Measurements from ENCODE around the gene ME1.

ME1 gene

GRCh38 chr6:83470587-83470986, 39.7 kb upstream of the ME1 start:
- Histone ChIP-seq H4K20me1 (ENCODE audit: insufficient read depth, low read length) (no peaks in the 10 kb centered on the region), H3K27me3 (ENCODE audit: insufficient read depth, low read length, poor library complexity) (peaks cover 3% of the 10 kb centered on the region), H3K9me3 (ENCODE audit: insufficient read depth, low read length, severe bottlenecking) (no peaks in the 10 kb centered on the region), H3K27ac (ENCODE audit: low read length) (no peak overlapping the region), H2AFZ (ENCODE audit: low read depth, low read length) (no peak overlapping the region), H3K36me3 (ENCODE audit: insufficient read depth, low read length) (no peaks in the 10 kb centered on the region), H3K4me2 (ENCODE audit: insufficient read depth, low read length) (no peak overlapping the region), H3K4me3 (ENCODE audit: low read depth in 1 of 2, low read length in 2 of 2) (no peak overlapping the region), H3K79me2 (ENCODE audit: insufficient read depth, low read length) (no peaks in the 10 kb centered on the region), H3K4me1 (ENCODE audit: insufficient read depth, low read length) (no peaks in the 10 kb centered on the region), H3K9ac (ENCODE audit: low read depth, low read length) (no peak overlapping the region)
- DNase-seq (no peak), ATAC-seq (ENCODE audit: insufficient read depth, low read depth) (no peak)
- TF ChIP-seq CTCF (IDR thresholded peaks at IDR 0.05; ENCODE audit: borderline replicate concordance, extremely low read depth, low read length, poor library complexity, severe bottlenecking), result no peak
- no peak for TF ChIP-seq EZH2 (IDR thresholded peaks at IDR 0.05; ENCODE audit: borderline replicate concordance, low read depth, low read length, severe bottlenecking)

GRCh38 chr6:83470001-83470400, 39.1 kb upstream of the ME1 start:
- Histone ChIP-seq H4K20me1 (ENCODE audit: insufficient read depth, low read length) (no peaks in the 10 kb centered on the region), H3K4me3 (ENCODE audit: low read depth in 1 of 2, low read length in 2 of 2) (no peak overlapping the region), H3K4me2 (ENCODE audit: insufficient read depth, low read length) (no peak overlapping the region), H2AFZ (ENCODE audit: low read depth, low read length) (no peak overlapping the region), H3K9ac (ENCODE audit: low read depth, low read length) (no peak overlapping the region), H3K9me3 (ENCODE audit: insufficient read depth, low read length, severe bottlenecking) (no peaks in the 10 kb centered on the region), H3K27me3 (ENCODE audit: insufficient read depth, low read length, poor library complexity) (peaks cover 3% of the 10 kb centered on the region), H3K36me3 (ENCODE audit: insufficient read depth, low read length) (no peaks in the 10 kb centered on the region), H3K4me1 (ENCODE audit: insufficient read depth, low read length) (no peaks in the 10 kb centered on the region), H3K79me2 (ENCODE audit: insufficient read depth, low read length) (no peaks in the 10 kb centered on the region), H3K27ac (ENCODE audit: low read length) (no peak overlapping the region)
- no peak for ATAC-seq (ENCODE audit: insufficient read depth, low read depth)
- DNase-seq, result no peak
- TF ChIP-seq EZH2 (IDR thresholded peaks at IDR 0.05; ENCODE audit: borderline replicate concordance, low read depth, low read length, severe bottlenecking) (no peak), CTCF (IDR thresholded peaks at IDR 0.05; ENCODE audit: borderline replicate concordance, extremely low read depth, low read length, poor library complexity, severe bottlenecking) (no peak)

DNA sequence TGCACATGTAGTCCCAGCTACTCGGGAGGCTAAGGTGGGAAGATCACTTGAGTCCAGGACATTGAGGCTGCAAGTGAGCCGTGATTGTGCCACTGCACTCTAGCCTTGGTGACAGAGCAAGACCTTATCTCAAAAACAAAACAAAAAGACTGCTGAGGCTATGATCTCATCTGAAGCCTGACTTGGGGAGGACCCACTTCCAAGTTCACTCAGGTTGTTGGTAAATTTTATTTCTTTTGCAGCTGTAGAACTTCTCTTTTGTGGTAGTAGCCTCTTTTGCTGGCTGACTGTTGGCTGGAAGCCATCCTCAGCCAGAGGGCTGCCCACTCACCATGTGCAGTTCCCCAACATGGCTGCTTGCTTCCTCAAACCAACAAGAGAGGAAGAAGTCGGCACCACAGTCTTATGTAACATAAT, 36.8 kb upstream of the ME1 start:
- Histone ChIP-seq H2AFZ (ENCODE audit: low read depth, low read length) (no peak overlapping the region), H3K9ac (ENCODE audit: low read depth, low read length) (no peak overlapping the region)
- TF ChIP-seq CTCF (IDR thresholded peaks at IDR 0.05; ENCODE audit: borderline replicate concordance, extremely low read depth, low read length, poor library complexity, severe bottlenecking) (no peak), EZH2 (IDR thresholded peaks at IDR 0.05; ENCODE audit: borderline replicate concordance, low read depth, low read length, severe bottlenecking) (no peak)

DNA sequence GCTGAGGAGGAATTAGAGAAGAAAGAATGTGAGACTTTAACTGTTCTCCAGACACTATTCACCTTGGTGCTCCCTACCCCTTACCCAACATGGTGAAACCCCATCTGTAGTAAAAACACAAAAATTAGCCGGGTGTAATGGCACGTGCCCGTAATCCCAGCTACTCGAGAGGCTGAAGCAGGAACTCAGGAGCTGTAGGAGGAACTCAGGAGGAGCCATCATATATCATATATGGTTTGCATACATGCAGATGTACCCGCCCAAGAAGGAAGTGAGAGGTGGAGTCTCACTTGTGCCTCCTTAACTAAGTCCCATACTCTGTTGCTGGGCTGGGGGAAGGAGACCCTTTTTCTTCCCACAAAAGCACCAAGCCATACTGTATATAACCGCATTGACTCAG, 35.5 kb upstream of the ME1 start:
- TF ChIP-seq CTCF (IDR thresholded peaks at IDR 0.05; ENCODE audit: borderline replicate concordance, extremely low read depth, low read length, poor library complexity, severe bottlenecking) (no peak), EZH2 (IDR thresholded peaks at IDR 0.05; ENCODE audit: borderline replicate concordance, low read depth, low read length, severe bottlenecking) (no peak)
- H3K27me3 ChIP-seq (ENCODE audit: insufficient read depth, low read length, poor library complexity), result peaks cover 3% of the 10 kb centered on the region
- H4K20me1 ChIP-seq (ENCODE audit: insufficient read depth, low read length), result no peaks in the 10 kb centered on the region
- H3K4me3 ChIP-seq (ENCODE audit: low read depth in 1 of 2, low read length in 2 of 2), result no peak overlapping the region
- no peak overlapping the region for H3K9ac ChIP-seq (ENCODE audit: low read depth, low read length)
- no peak overlapping the region for H3K4me2 ChIP-seq (ENCODE audit: insufficient read depth, low read length)
- H3K27ac ChIP-seq (ENCODE audit: low read length), result no peak overlapping the region
- H2AFZ ChIP-seq (ENCODE audit: low read depth, low read length), result no peak overlapping the region
- DNase-seq (no peak), ATAC-seq (ENCODE audit: insufficient read depth, low read depth) (no peak)
- H3K36me3 ChIP-seq (ENCODE audit: insufficient read depth, low read length), result no peaks in the 10 kb centered on the region
- no peaks in the 10 kb centered on the region for H3K79me2 ChIP-seq (ENCODE audit: insufficient read depth, low read length)
- H3K4me1 ChIP-seq (ENCODE audit: insufficient read depth, low read length), result no peaks in the 10 kb centered on the region
- H3K9me3 ChIP-seq (ENCODE audit: insufficient read depth, low read length, severe bottlenecking), result no peaks in the 10 kb centered on the region

More for the DNA sequence above, 36.8 kb upstream of the ME1 start:
- no peaks in the 10 kb centered on the region for H3K36me3 ChIP-seq (ENCODE audit: insufficient read depth, low read length)
- H4K20me1 ChIP-seq (ENCODE audit: insufficient read depth, low read length), result no peaks in the 10 kb centered on the region
- peaks cover 3% of the 10 kb centered on the region for H3K27me3 ChIP-seq (ENCODE audit: insufficient read depth, low read length, poor library complexity)
- ATAC-seq (ENCODE audit: insufficient read depth, low read depth), result no peak
- H3K9me3 ChIP-seq (ENCODE audit: insufficient read depth, low read length, severe bottlenecking), result no peaks in the 10 kb centered on the region
- no peaks in the 10 kb centered on the region for H3K79me2 ChIP-seq (ENCODE audit: insufficient read depth, low read length)
- no peak for DNase-seq
- H3K4me2 ChIP-seq (ENCODE audit: insufficient read depth, low read length), result no peak overlapping the region
- H3K27ac ChIP-seq (ENCODE audit: low read length), result no peak overlapping the region
- no peaks in the 10 kb centered on the region for H3K4me1 ChIP-seq (ENCODE audit: insufficient read depth, low read length)
- no peak overlapping the region for H3K4me3 ChIP-seq (ENCODE audit: low read depth in 1 of 2, low read length in 2 of 2)
